Neural crest cell (in vitro differentiated cells): ENCODE results near the gene MYO1B. TPM values are rescaled to one million over a fixed set of nuclear protein-coding genes. Genes with fewer than 3 reads are reported as not detected.

Source experiments
- DNase-seq: peaks from one replicate; pipeline ENCODE4 v3.0.0; 2021; ENCODE audit warnings: low read depth, mixed read lengths, low spot score
- H3K27ac Mint-ChIP-seq: one replicate; pipeline ENCODE4 v1.8.0; 2021; ENCODE audit warnings: mild to moderate bottlenecking, mixed read lengths; ENCODE audit not compliant: unreplicated experiment
- H3K27me3 Mint-ChIP-seq: 2 replicates; pipeline ENCODE4 v1.8.0; 2021; ENCODE audit warnings: low read depth, mild to moderate bottlenecking, mixed read lengths
- H3K36me3 Mint-ChIP-seq: 2 replicates; pipeline ENCODE4 v1.8.0; 2021; ENCODE audit warnings: low read depth, mild to moderate bottlenecking, mixed read lengths
- H3K4me1 Mint-ChIP-seq: 2 replicates; pipeline ENCODE4 v1.8.0; 2021; ENCODE audit warnings: mixed read lengths
- H3K4me3 Mint-ChIP-seq: one replicate; pipeline ENCODE4 v1.8.0; 2021; ENCODE audit warnings: mild to moderate bottlenecking, mixed read lengths
- H3K9me3 Mint-ChIP-seq: 2 replicates; pipeline ENCODE4 v1.8.0; 2021; ENCODE audit warnings: mixed read lengths
- CTCF ChIP-seq: fragments of 200-600 bp; sonication (generic); conservative IDR thresholded peaks from 2 replicates; pipeline ENCODE4 v1.5.0; 2021; ENCODE audit warnings: antibody characterized with exemption, mild to moderate bottlenecking
- total RNA-seq: library from RNA; stranded (reverse); gene quantifications from 2 replicates; pipeline ENCODE4 v1.2.1, GENCODE V29; 2021

Gene MYO1B
- total RNA-seq, 1 donor from 2014 or later = 116 TPM

- Mint-ChIP-seq H3K27me3 (no peaks in the 10 kb centered on the region), H3K4me1 (peaks cover 14% of the 10 kb centered on the region), H3K4me3 (no peak overlapping the region), H3K27ac (no peak overlapping the region), H3K9me3 (peaks cover under 1% of the 10 kb centered on the region), H3K36me3 (peaks cover under 1% of the 10 kb centered on the region)
- DNase-seq = no peak
- no peak for TF ChIP-seq CTCF
Observed at GRCh38 chr2:191202209-191202721, 42.9 kb upstream of the MYO1B start.

- Mint-ChIP-seq H3K4me3 (no peak overlapping the region), H3K27ac (peak overlapping the region; percentile 40), H3K9me3 (peaks cover 2% of the 10 kb centered on the region), H3K36me3 (peaks cover 3% of the 10 kb centered on the region), H3K4me1 (peaks cover 16% of the 10 kb centered on the region), H3K27me3 (no peaks in the 10 kb centered on the region)
- TF ChIP-seq CTCF = no peak
- no peak for DNase-seq
Observed at GRCh38 chr2:191202881-191203397, 42.3 kb upstream of the MYO1B start.

- no peak overlapping the region for H3K4me3 Mint-ChIP-seq
Observed at GRCh38 chr2:191204433-191204832, 40.8 kb upstream of the MYO1B start.

GRCh38 chr2:191206613-191207471 lies 38.4 kb upstream of the MYO1B start:
- Mint-ChIP-seq H3K9me3 (peaks cover 8% of the 10 kb centered on the region), H3K36me3 (peaks cover 7% of the 10 kb centered on the region), H3K4me3 (no peak overlapping the region), H3K27me3 (no peaks in the 10 kb centered on the region), H3K27ac (peak overlapping the region; percentile 4), H3K4me1 (peaks cover 16% of the 10 kb centered on the region)
- DNase-seq = no peak
- TF ChIP-seq CTCF = no peak

More at GRCh38 chr2:191204433-191204832, 40.8 kb upstream of the MYO1B start:
- Mint-ChIP-seq H3K27me3 (no peaks in the 10 kb centered on the region), H3K36me3 (peaks cover 3% of the 10 kb centered on the region), H3K9me3 (peaks cover 2% of the 10 kb centered on the region), H3K27ac (no peak overlapping the region), H3K4me1 (peaks cover 16% of the 10 kb centered on the region)
- DNase-seq = no peak
- no peak for TF ChIP-seq CTCF

GRCh38 chr2:191209340-191209739 lies 35.9 kb upstream of the MYO1B start:
- peaks cover 11% of the 10 kb centered on the region for H3K36me3 Mint-ChIP-seq
- no peak overlapping the region for H3K4me3 Mint-ChIP-seq
- DNase-seq = no peak
- TF ChIP-seq CTCF = no peak
- no peak overlapping the region for H3K27ac Mint-ChIP-seq
- peaks cover 11% of the 10 kb centered on the region for H3K9me3 Mint-ChIP-seq
- H3K27me3 Mint-ChIP-seq = no peaks in the 10 kb centered on the region
- peaks cover 16% of the 10 kb centered on the region for H3K4me1 Mint-ChIP-seq
